ENCODE results near the gene EEF1AKMT3.

GRCh38 chr12:57733928-57734327, 38.5 kb upstream of the EEF1AKMT3 start:
- TF ChIP-seq NR2F2 (IDR thresholded peaks at IDR 0.05), result no peak
- TF ChIP-seq SP1 (IDR thresholded peaks at IDR 0.05), result no peak

Measured in liver (tissue), 1 donor.